Keratinocyte (primary cell): ENCODE data around the gene SPAG16. TPM values are rescaled to one million over a fixed set of nuclear protein-coding genes. Genes with fewer than 3 reads are reported as not detected.

Experiments
- DNase-seq: peaks from one replicate; pipeline ENCODE4 v3.0.0-alpha.2; 2011; ENCODE audit warnings: low read depth, missing footprints, low spot score
- FAIRE-seq: peaks from 2 replicates; lab custom pipeline; 2011; peaks lifted over from hg19 to GRCh38; lab: Jason Lieb, UNC
- H2AFZ ChIP-seq: 2 replicates; pipeline ENCODE4 v1.6.0; 2012; ENCODE audit warnings: low read length, control low read depth, inconsistent platforms; ENCODE audit not compliant: control insufficient read depth
- H3K27ac ChIP-seq: 2 replicates; pipeline ENCODE4 v1.5.1; 2011; ENCODE audit warnings: low read length; ENCODE audit not compliant: control insufficient read depth, insufficient read depth
- H3K27me3 ChIP-seq: 3 replicates; pipeline ENCODE4 v1.6.0; 2011; ENCODE audit warnings: low read length; ENCODE audit not compliant: control insufficient read depth, insufficient read depth; ENCODE audit errors: extremely low read depth
- H3K36me3 ChIP-seq, 2 experiments: 2 replicates in 1 of 2; 3 replicates in 1 of 2; pipeline ENCODE4 v1.5.1; 2011; ENCODE audit warnings: low read length in 2 of 2, mild to moderate bottlenecking in 1 of 2; ENCODE audit not compliant: control insufficient read depth in 2 of 2, insufficient read depth in 2 of 2; ENCODE audit errors: extremely low read depth in 1 of 2
- H3K4me1 ChIP-seq: 3 replicates; pipeline ENCODE4 v1.5.1; 2011; ENCODE audit warnings: low read length; ENCODE audit not compliant: control insufficient read depth, insufficient read depth; ENCODE audit errors: extremely low read depth
- H3K4me2 ChIP-seq: 3 replicates; pipeline ENCODE4 v1.6.0; 2011; ENCODE audit warnings: low read depth, low read length; ENCODE audit not compliant: control insufficient read depth, insufficient read depth; ENCODE audit errors: extremely low read depth
- H3K4me3 ChIP-seq, 3 experiments: fragments of 200-600 bp in 1 of 3; sonication (generic) in 1 of 3; 2 replicates in 2 of 3; 3 replicates in 1 of 3; pipeline ENCODE4 v1.5.1; 2011 to 2016; ENCODE audit warnings: low read length in 3 of 3, mild to moderate bottlenecking in 3 of 3, control low read depth in 2 of 3, inconsistent platforms in 1 of 3, low read depth in 1 of 3, mixed read lengths in 1 of 3, mixed run types in 1 of 3, moderate library complexity in 1 of 3; ENCODE audit not compliant: control insufficient read depth in 2 of 3, insufficient read depth in 2 of 3; ENCODE audit errors: extremely low read depth in 1 of 3
- H3K79me2 ChIP-seq: 2 replicates; pipeline ENCODE4 v1.6.0; 2012; ENCODE audit warnings: low read length; ENCODE audit not compliant: control insufficient read depth, insufficient read depth
- H3K9ac ChIP-seq: 3 replicates; pipeline ENCODE4 v1.6.0; 2011; ENCODE audit warnings: low read length; ENCODE audit not compliant: control insufficient read depth, insufficient read depth; ENCODE audit errors: extremely low read depth
- H3K9me1 ChIP-seq: 3 replicates; pipeline ENCODE4 v1.6.0; 2011; ENCODE audit warnings: low read length; ENCODE audit not compliant: control insufficient read depth, insufficient read depth; ENCODE audit errors: extremely low read depth
- H3K9me3 ChIP-seq: 2 replicates; pipeline ENCODE4 v1.5.1; 2012; ENCODE audit warnings: low read depth, low read length; ENCODE audit not compliant: control insufficient read depth
- H4K20me1 ChIP-seq: 3 replicates; pipeline ENCODE4 v1.6.0; 2011; ENCODE audit warnings: low read length; ENCODE audit not compliant: control insufficient read depth, insufficient read depth; ENCODE audit errors: extremely low read depth
- CTCF ChIP-seq, 3 experiments: IDR thresholded peaks in 1 of 3; conservative IDR thresholded peaks in 1 of 3; optimal IDR thresholded peaks in 1 of 3; 2 replicates in 2 of 3; 3 replicates in 1 of 3; pipeline versions ENCODE3 to v1.5.1; 2011; ENCODE audit warnings: low read length in 3 of 3, mild to moderate bottlenecking in 3 of 3, moderate library complexity in 2 of 3, control low read depth in 1 of 3, inconsistent platforms in 1 of 3; ENCODE audit not compliant: insufficient read depth in 2 of 3; ENCODE audit errors: extremely low read depth in 1 of 3
- EZH2 ChIP-seq: IDR thresholded peaks from one replicate; pipeline ENCODE4 v1.6.1; 2012; ENCODE audit warnings: inconsistent platforms, mild to moderate bottlenecking, low read length, moderate library complexity
- dilution Hi-C: fragments of 300-500 bp; cut with MboI; formaldehyde crosslinking; loops from one replicate; pipeline ENCODE4 v1.7.0; 2020; ENCODE audit warnings: low sequenced_read_pairs; ENCODE audit not compliant: extremely low pct_ligation_motif_present
- polyA plus RNA-seq, 5 experiments: library from polyadenylated mRNA; depleted of rRNA in 3 of 5; stranded (reverse) in 3 of 5; stranded (forward) in 1 of 5; unstranded in 1 of 5; fragments of >200 nt; gene quantifications; 1 replicate in 1 of 5; 2 replicates in 3 of 5; 3 replicates in 1 of 5; pipeline versions ENCODE4 v1.2.1 to v1.2.3, GENCODE V29; 2011 to 2012; ENCODE audit warnings: missing spikeins in 2 of 5, low read depth in 1 of 5, low replicate concordance in 1 of 5

SPAG16 gene
- polyA plus RNA-seq, 1 donor (not counting 4 experiments of a cell fraction or from before 2014, with no cell fraction given), result 19.6 TPM

GRCh38 chr2:214412679-214413078 lies 1128.4 kb downstream of the SPAG16 start:
- H3K79me2 ChIP-seq, result no peaks in the 10 kb centered on the region
- no peaks in the 10 kb centered on the region for H4K20me1 ChIP-seq
- H3K27ac ChIP-seq, result no peak overlapping the region
- no peak overlapping the region for H2AFZ ChIP-seq
- H3K9me3 ChIP-seq, result no peaks in the 10 kb centered on the region
- H3K27me3 ChIP-seq, result no peaks in the 10 kb centered on the region
- H3K36me3 ChIP-seq, result no peaks in the 10 kb centered on the region
- no peak overlapping the region for H3K4me2 ChIP-seq
- DNase-seq (no peak), FAIRE-seq (no peak)
- no peak overlapping the region for H3K9ac ChIP-seq
- no peaks in the 10 kb centered on the region for H3K9me1 ChIP-seq
- H3K4me3 ChIP-seq, result no peak overlapping the region
- dilution Hi-C loops, result no loop called here
- H3K4me1 ChIP-seq, result no peaks in the 10 kb centered on the region
- TF ChIP-seq CTCF (optimal IDR thresholded peaks at IDR 0.05 in 1 of 3, IDR thresholded peaks at IDR 0.05 in 1 of 3, conservative IDR thresholded peaks at IDR 0.05 in 1 of 3; ENCODE audit: extremely low read depth in 1 of 3, insufficient read depth in 2 of 3, low read length in 3 of 3), result no peak
- TF ChIP-seq EZH2, result no peak

GRCh38 chr2:214436470-214436869 lies 1152.2 kb downstream of the SPAG16 start:
- no peaks in the 10 kb centered on the region for H3K79me2 ChIP-seq
- DNase-seq, result no peak
- H2AFZ ChIP-seq, result no peak overlapping the region
- H3K9ac ChIP-seq, result no peak overlapping the region
- no peak overlapping the region for H3K4me3 ChIP-seq
- no peaks in the 10 kb centered on the region for H3K9me3 ChIP-seq
- no peak overlapping the region for H3K27ac ChIP-seq
- TF ChIP-seq EZH2, result no peak
- TF ChIP-seq CTCF (optimal IDR thresholded peaks at IDR 0.05 in 1 of 3, IDR thresholded peaks at IDR 0.05 in 1 of 3, conservative IDR thresholded peaks at IDR 0.05 in 1 of 3; ENCODE audit: extremely low read depth in 1 of 3, insufficient read depth in 2 of 3, low read length in 3 of 3), result no peak
- dilution Hi-C loops, result no loop called here
- no peaks in the 10 kb centered on the region for H3K27me3 ChIP-seq
- no peak overlapping the region for H3K4me2 ChIP-seq
- FAIRE-seq, result no peak
- no peaks in the 10 kb centered on the region for H4K20me1 ChIP-seq
- no peaks in the 10 kb centered on the region for H3K36me3 ChIP-seq
- no peaks in the 10 kb centered on the region for H3K9me1 ChIP-seq
- no peaks in the 10 kb centered on the region for H3K4me1 ChIP-seq
